OCI-LY7 (cell line): ENCODE results near the gene FAM107B.
"Not testable (repeated sequence)": the region's sequence is repeated elsewhere in the genome, so short reads cannot be mapped to it uniquely, and the experiment has no call there.

Source experiments
- CTCF ChIP-seq: fragments of 200-600 bp; sonication (generic); conservative IDR thresholded peaks from 2 replicates; pipeline ENCODE4 v1.5.1; 2014; ENCODE audit warnings: mild to moderate bottlenecking, antibody characterized with exemption, low read length, moderate library complexity, mixed read lengths
- EZH2phosphoT487 ChIP-seq: fragments of 200-600 bp; sonication (generic); IDR thresholded peaks from 2 replicates; pipeline ENCODE4 v1.6.1; 2018; ENCODE audit warnings: low read depth, borderline replicate concordance, mild to moderate bottlenecking, mixed run types, antibody characterized with exemption, low read length, moderate library complexity, mixed read lengths

- TF ChIP-seq CTCF, EZH2phosphoT487: not testable (repeated sequence)
These were observed 140.1 kb downstream of the FAM107B start for GRCh38 chr10:14634572-14634971.
